ENCODE results near the gene OR51G1. TPM values are rescaled to one million over a fixed set of nuclear protein-coding genes. Genes with fewer than 3 reads are reported as not detected.

Gene OR51G1
- polyA plus RNA-seq, 2 donors, result not detected

- no peak within 1 kb of the TSS for H3K27ac ChIP-seq (ENCODE audit: low read depth in 2 of 2, low read length in 1 of 2)
- 75 to 78% methylated on average over 8 of the region's 8 CpGs for WGBS, 2 donors
- H3K9me3 ChIP-seq (ENCODE audit: control insufficient read depth in 2 of 2, insufficient read depth in 1 of 2, low read depth in 1 of 2, low read length in 1 of 2), result no peaks in the 10 kb centered on the region
Observed at GRCh38 chr11:4881860-4882500, 42.2 kb downstream of the OR51G1 start, which contains the start of gene OR51T1. Gene OR51T1, plus strand, starts transcription at chr11:4881900. Its CDS starts 0 bp downstream, at chr11:4881900.

GRCh38 chr11:4881188-4881587 lies 43.0 kb downstream of the OR51G1 start:
- Histone ChIP-seq H3K36me3 (ENCODE audit: control insufficient read depth in 2 of 2, insufficient read depth in 2 of 2, low read length in 1 of 2) (no peaks in the 10 kb centered on the region), H3K9me3 (ENCODE audit: control insufficient read depth in 2 of 2, insufficient read depth in 1 of 2, low read depth in 1 of 2, low read length in 1 of 2) (no peaks in the 10 kb centered on the region), H3K27ac (ENCODE audit: low read depth in 2 of 2, low read length in 1 of 2) (no peak overlapping the region), H3K27me3 (ENCODE audit: control insufficient read depth in 1 of 2, insufficient read depth in 2 of 2, low read length in 2 of 2) (no peaks in the 10 kb centered on the region), H3K4me3 (ENCODE audit: low read depth in 1 of 2, low read length in 2 of 2) (no peak overlapping the region), H3K4me1 (ENCODE audit: control insufficient read depth in 2 of 2, insufficient read depth in 2 of 2, low read length in 1 of 2) (no peaks in the 10 kb centered on the region)
- 76 to 80% methylated on average over 4 of the region's 4 CpGs for WGBS, 2 donors

More at GRCh38 chr11:4881860-4882500, 42.2 kb downstream of the OR51G1 start, which contains the start of gene OR51T1:
- no peak within 1 kb of the TSS for H3K4me3 ChIP-seq (ENCODE audit: low read depth in 1 of 2, low read length in 2 of 2)
- no peaks in the 10 kb centered on the region for H3K36me3 ChIP-seq (ENCODE audit: control insufficient read depth in 2 of 2, insufficient read depth in 2 of 2, low read length in 1 of 2)
- no peaks in the 10 kb centered on the region for H3K4me1 ChIP-seq (ENCODE audit: control insufficient read depth in 2 of 2, insufficient read depth in 2 of 2, low read length in 1 of 2)
- no peaks in the 10 kb centered on the region for H3K27me3 ChIP-seq (ENCODE audit: control insufficient read depth in 1 of 2, insufficient read depth in 2 of 2, low read length in 2 of 2)

Other genes starting within 250 kb of the OR51G1 start
- under 1 TPM in 1 of 2 donors, not detected in 1; 0.02 TPM for gene OR51E2, start 226.5 kb downstream of the OR51G1 start, polyA plus RNA-seq
- gene MMP26, start 219.6 kb downstream of the OR51G1 start, polyA plus RNA-seq, result not detected
- not detected for gene OR51F1, start 154.4 kb downstream of the OR51G1 start, polyA plus RNA-seq
- not detected for gene OR52R1, start 120.0 kb downstream of the OR51G1 start, polyA plus RNA-seq
- not detected for gene OR51F2, start 103.0 kb downstream of the OR51G1 start, polyA plus RNA-seq
- gene OR51S1, start 75.1 kb downstream of the OR51G1 start, polyA plus RNA-seq, result not detected
- not detected for gene OR51T1, start 42.4 kb downstream of the OR51G1 start, polyA plus RNA-seq
- not detected for gene OR51A7, start 20.6 kb downstream of the OR51G1 start, polyA plus RNA-seq
- gene OR51G2, start 5.0 kb downstream of the OR51G1 start, polyA plus RNA-seq, result not detected
- gene OR51A4, start 23.3 kb upstream of the OR51G1 start, polyA plus RNA-seq, result not detected
- gene OR51A2, start 31.4 kb upstream of the OR51G1 start, polyA plus RNA-seq, result not detected
- not detected for gene OR51L1, start 70.5 kb upstream of the OR51G1 start, polyA plus RNA-seq
- not detected for gene OR52J3, start 122.2 kb upstream of the OR51G1 start, polyA plus RNA-seq
- not detected for gene OR52E2, start 135.3 kb upstream of the OR51G1 start, polyA plus RNA-seq
- gene OR52E1, start 145.2 kb upstream of the OR51G1 start, polyA plus RNA-seq, result not detected
- not detected for gene OR52A5, start 214.0 kb upstream of the OR51G1 start, polyA plus RNA-seq
- gene OR52A1, start 230.4 kb upstream of the OR51G1 start, polyA plus RNA-seq, result not detected

All from esophagus (tissue), 2 donors.